GM18520 (cell line): ENCODE measurements around the gene ABCB8.
"Not testable (repeated sequence)": the region's sequence is repeated elsewhere in the genome, so short reads cannot be mapped to it uniquely, and the experiment has no call there.

ENCODE experiments used
- ATAC-seq: cut with Tn5 transposase; IDR thresholded peaks from one replicate; pipeline ENCODE4 v1.9.1; 2021; ENCODE audit not compliant: unreplicated experiment

Gene ABCB8

DNA sequence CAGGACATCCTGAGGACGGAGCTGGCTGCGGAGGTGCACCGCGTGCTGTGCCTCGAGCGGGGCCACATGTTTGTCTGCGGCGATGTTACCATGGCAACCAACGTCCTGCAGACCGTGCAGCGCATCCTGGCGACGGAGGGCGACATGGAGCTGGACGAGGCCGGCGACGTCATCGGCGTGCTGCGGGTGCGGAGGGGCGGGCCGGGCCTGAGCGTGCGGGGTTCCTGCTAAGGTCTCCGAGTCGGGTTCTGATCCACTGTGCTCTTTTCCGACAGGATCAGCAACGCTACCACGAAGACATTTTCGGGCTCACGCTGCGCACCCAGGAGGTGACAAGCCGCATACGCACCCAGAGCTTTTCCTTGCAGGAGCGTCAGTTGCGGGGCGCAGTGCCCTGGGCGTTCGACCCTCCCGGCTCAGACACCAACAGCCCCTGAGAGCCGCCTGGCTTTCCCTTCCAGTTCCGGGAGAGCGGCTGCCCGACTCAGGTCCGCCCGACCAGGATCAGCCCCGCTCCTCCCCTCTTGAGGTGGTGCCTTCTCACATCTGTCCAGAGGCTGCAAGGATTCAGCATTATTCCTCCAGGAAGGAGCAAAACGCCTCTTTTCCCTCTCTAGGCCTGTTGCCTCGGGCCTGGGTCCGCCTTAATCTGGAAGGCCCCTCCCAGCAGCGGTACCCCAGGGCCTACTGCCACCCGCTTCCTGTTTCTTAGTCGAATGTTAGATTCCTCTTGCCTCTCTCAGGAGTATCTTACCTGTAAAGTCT lies 14.3 kb upstream of the ABCB8 start:
- ATAC-seq, result no peak

DNA sequence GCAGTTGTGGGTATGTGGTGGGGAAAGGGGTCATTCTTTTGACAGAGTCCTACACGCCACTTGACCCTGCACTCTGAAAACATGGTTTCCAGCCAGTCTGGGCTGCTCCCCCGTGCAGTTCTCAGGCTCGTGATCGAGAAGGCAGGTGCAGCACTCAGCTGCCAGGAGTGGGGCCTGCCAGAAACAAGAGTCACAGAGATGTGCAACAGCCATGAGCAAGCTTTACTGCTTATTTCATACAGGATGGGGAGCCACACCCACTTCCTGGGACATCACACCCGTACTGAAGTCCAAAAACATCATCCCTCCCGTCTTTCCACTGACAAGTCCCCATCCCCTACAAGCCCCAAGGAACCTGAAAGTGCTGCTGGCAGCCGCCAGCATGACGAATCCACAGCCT lies 13.3 kb upstream of the ABCB8 start:
- ATAC-seq, result no peak

DNA sequence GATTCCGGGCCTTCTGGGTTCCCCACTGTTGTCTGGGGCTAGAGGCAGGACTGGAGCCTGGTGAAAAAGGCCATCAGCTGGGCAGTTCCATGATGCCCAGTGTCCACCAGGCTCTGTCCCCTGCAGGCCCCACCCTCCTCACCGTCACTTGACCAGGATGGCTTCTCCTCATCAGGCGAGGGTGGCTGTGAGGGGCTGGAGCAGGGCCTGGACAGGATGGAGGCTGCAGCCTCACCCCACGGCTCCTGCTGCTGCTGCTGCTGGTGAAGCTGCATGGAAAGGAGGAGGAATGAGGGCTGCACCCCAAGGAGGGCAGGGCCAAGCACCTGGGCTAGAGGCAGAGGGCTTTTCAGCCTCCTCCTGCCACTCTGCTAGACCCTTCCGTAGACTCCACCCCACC lies 12.3 kb upstream of the ABCB8 start:
- no peak for ATAC-seq

GRCh38 chr7:151016505-151016904 lies 11.7 kb upstream of the ABCB8 start:
- no peak for ATAC-seq

DNA sequence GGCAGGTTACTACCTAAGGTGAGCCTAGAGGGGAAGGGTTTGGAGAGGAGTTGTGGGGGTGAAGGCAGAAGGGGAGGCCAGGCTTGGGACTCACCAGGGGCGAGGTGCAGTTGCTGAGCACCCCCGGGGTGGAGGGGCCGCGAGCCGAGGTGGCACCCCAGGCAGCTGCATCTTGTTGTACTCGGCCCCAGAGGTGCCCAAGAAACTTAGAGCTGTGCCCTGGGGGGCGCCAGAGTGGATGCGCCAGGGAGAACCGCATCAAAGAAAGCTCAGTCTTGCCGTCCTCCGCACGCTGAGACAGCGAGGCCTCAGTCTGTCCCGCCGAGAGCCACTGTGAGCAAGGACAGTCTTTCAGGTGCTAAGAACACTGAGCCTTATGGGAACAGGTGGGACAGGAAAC lies 11.3 kb upstream of the ABCB8 start:
- no peak for ATAC-seq

- ATAC-seq, result no peak
These were observed 10.8 kb upstream of the ABCB8 start for GRCh38 chr7:151017370-151017952.

- ATAC-seq, result no peak
These were observed 10.3 kb upstream of the ABCB8 start for GRCh38 chr7:151017953-151018420.

- no peak for ATAC-seq
These were observed 9.7 kb upstream of the ABCB8 start for GRCh38 chr7:151018421-151019129.

DNA sequence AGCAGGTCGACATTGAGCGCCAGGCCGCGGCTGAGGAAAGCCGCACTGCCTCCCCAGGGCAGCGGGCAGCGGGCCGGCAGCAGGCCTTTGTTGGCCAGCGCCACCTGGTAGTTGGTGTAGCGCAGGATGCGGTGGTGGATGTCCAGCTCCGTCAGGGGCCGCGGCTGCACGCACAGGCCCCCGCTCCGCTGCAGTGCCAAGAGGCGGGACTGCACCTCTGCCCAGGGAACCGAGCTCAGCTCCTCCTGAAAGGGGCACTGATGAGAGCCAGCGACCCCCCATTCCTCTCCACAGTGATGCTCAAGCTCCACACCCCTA lies 9.2 kb upstream of the ABCB8 start:
- ATAC-seq, result no peak

DNA sequence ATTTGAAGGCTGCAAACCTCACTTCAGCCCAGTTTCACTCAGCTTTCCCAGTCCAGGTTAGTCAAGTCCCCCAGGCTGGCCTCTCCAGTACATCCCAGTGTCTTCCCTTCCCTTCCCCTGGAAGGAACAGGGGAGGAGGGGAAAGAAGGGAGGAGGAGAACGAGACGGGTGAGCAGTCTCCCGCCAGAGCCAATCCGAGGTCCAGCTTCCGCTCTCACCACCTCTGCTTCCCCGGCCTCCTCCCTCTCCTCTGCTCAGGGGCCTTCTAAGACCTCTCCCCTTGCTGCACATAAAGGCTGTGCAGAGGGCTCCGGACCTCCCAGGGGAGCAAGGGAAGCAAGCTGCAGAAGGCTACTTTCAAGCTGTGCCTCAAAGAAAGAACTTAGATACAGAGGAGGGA lies 8.0 kb upstream of the ABCB8 start:
- ATAC-seq, result no peak

- no peak for ATAC-seq
These were observed 5.0 kb upstream of the ABCB8 start for GRCh38 chr7:151023232-151023631.

DNA sequence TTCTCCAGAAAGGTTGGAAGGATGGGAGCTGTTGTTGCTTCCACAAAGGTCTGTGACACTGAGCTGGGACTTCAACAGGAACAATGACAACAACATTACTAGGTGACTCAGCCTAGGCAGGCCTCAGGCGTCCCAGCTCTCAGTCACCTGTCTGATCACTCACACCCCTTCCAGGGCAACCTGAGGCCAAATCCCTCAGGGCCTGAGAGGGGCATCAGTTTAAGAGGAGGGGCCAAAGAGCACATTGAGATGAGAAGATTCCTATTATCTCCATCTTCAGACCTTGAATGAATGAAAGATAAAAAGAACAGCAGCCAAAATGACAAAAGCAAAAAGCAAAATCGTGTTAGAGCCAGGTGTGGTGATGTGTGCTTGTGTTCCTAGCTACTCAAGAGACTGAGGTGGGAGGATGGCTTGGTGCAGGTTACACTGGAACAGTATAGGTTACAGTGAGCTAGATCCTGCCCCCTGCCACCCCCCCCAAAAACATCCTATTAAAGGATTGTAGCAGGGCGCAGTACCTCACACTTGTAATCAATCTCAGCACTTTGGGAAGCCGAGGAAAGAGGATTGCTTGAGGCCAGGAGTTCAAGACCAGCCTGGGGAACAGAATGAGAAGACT lies 3.7 kb upstream of the ABCB8 start, which contains the start of gene ATG9B:
Gene ATG9B (minus strand): TSS at position 60 of the 622 bp plus-strand sequence. CDS start 71 bp downstream, outside the sequence.
- ATAC-seq, result no peak

- ATAC-seq, result no peak
These were observed 2.2 kb upstream of the ABCB8 start for GRCh38 chr7:151025924-151026671.

DNA sequence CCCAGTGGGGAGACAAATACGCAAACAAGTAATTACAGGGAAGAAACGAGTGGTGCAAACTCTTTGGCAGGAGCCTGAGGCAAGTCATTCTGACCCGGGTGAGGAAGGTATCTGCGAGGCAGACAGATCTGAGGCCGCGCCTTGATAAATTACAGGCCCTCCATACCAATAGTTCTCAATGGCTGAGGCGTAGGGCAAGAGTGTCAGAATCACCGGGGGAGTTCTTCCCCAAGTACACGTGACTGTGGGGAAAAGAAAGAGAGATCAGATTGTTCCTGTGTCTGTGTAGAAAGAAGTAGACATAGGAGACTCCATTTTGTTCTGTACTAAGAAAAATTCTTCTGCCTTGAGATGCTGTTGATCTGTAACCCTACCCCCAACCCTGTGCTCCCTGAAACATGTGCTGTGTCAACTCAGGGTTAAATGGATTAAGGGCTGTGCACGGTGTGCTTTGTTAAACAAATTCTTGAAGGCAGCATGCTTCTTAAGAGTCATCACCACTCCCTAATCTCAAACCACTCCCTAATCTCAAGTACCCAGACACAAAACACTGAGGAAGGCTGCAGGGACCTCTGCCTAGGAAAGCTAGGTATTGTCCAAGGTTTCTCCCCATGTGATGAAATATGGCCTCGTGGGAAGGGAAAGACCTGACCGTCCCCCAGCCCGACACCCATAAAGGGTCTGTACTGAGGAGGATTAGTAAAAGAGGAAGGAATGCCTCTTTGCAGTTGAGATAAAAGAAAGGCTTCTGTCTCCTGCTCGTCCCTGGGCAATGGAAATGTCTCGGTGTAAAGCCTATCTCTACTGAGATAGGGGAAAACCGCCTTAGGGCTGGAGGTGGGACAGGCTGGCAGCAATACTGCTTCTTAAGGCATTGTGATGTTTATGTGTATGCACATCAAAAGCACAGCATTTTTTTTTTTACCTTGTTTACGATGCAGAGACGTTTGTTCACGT lies 1.2 kb upstream of the ABCB8 start:
- not testable (repeated sequence) for ATAC-seq

DNA sequence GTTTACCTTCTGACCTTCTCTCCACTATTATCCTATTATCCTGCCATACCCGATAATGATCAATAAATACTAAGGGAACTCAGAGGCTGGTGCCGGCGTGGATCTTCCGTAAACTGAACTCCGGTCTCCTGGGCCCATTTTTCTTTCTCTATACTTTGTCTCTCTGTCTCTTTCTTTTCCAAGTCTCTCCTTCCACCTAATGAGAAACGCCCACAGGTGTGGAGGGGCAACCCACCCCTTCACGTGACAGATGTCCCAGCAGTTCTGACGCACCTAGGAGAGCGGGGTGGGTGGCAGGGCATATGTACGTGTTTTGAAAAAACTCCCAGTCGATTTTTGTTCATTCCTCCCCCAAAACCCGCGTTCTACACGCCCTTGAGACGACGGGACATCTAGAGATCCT lies 521 bp upstream of the ABCB8 start:
- ATAC-seq, result not testable (repeated sequence)

GRCh38 chr7:151028948-151029501 lies 775 bp downstream of the ABCB8 start:
- no peak for ATAC-seq

DNA sequence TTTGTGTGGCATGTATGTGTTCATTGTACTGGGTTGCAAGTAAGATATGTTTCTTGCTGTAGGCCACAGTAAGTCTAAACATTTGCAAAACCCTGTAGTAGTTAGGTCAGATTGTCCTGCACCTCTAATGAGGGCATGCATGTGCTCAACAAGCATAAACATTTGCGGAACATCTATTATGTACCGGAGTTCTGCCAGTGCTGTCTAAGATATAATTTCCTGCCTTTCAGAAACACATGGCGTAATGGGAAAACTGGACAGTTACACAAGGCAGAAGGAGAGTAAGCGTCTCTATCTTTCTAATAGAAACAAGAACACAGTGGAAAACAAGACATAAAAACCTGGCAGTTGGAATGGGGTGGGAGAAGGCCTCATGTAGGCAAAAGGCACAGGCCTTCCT lies 2.8 kb downstream of the ABCB8 start:
- no peak for ATAC-seq

- ATAC-seq, result no peak
These were observed 5.0 kb downstream of the ABCB8 start for GRCh38 chr7:151032936-151033863.
